ENCODE results near the gene CUTC. TPM values are rescaled to one million over a fixed set of nuclear protein-coding genes. Genes with fewer than 3 reads are reported as not detected.

The CUTC gene
- total RNA-seq (10 to 100 TPM; 10.3 to 19.6 TPM), polyA plus RNA-seq (10 to 100 TPM; 15.0 to 23.4 TPM)

GRCh38 chr10:99732033-99732842 is at the start of gene CUTC, which contains the start of gene COX15:
Gene CUTC, plus strand, starts transcription at chr10:99732234. Its CDS starts 115 bp downstream, at chr10:99732349.
Gene COX15, minus strand, starts transcription at chr10:99732127. Its CDS starts 78 bp downstream, at chr10:99732049.
- Histone ChIP-seq H3K9ac (ENCODE audit: low read depth in 1 of 2, low read length in 2 of 2) (peak within 1 kb of the TSS; percentile 96 to 97), H3K4me1 (ENCODE audit: control insufficient read depth in 4 of 4, insufficient read depth in 4 of 4, low read length in 3 of 4) (peaks cover 2 to 22% (median 11%) of the 10 kb centered on the region in 4 donors), H3K27ac (ENCODE audit: low read depth in 1 of 2, low read length in 2 of 2) (peak within 1 kb of the TSS; percentile 95 to 99), H3K4me3 (ENCODE audit: low read depth in 1 of 3, low read length in 3 of 3) (peak within 1 kb of the TSS; percentile 71 to 97 (median 77)), H3K27me3 (ENCODE audit: control insufficient read depth in 4 of 4, insufficient read depth in 4 of 4, low read length in 3 of 4) (no peaks in the 10 kb centered on the region), H3K9me3 (ENCODE audit: control insufficient read depth in 4 of 4, low read length in 3 of 4) (no peaks in the 10 kb centered on the region), H3K36me3 (ENCODE audit: control insufficient read depth in 4 of 4, insufficient read depth in 3 of 4, low read depth in 1 of 4, low read length in 3 of 4) (peaks cover 0 to 24% (median 8%) of the 10 kb centered on the region in 4 donors)
- no peak for TF ChIP-seq NR2F2 (IDR thresholded peaks at IDR 0.05)
- TF ChIP-seq TAF1 (conservative IDR thresholded peaks at IDR 0.05), result peak; percentile 45
- no peak for TF ChIP-seq ZBTB33 (IDR thresholded peaks at IDR 0.05)
- peak; percentile 32 for TF ChIP-seq SP1 (IDR thresholded peaks at IDR 0.05)
- TF ChIP-seq RAD21 (IDR thresholded peaks at IDR 0.05), result peak; percentile 66 to 81
- TF ChIP-seq HNF4A (conservative IDR thresholded peaks at IDR 0.05), result peak in 1 of 2 donors; percentile 23
- peak; percentile 59 to 68 for TF ChIP-seq EGR1 (IDR thresholded peaks at IDR 0.05; ENCODE audit: low read depth in 2 of 2)
- peak; percentile 48 for TF ChIP-seq FOXA1 (IDR thresholded peaks at IDR 0.05)
- TF ChIP-seq RXRA (IDR thresholded peaks at IDR 0.05), result peak; percentile 61 to 69
- peak; percentile 2 for TF ChIP-seq ATF3 (IDR thresholded peaks at IDR 0.05)
- TF ChIP-seq YY1 (IDR thresholded peaks at IDR 0.05), result peak; percentile 63
- TF ChIP-seq FOXA2 (IDR thresholded peaks at IDR 0.05), result no peak
- TF ChIP-seq HNF4G (IDR thresholded peaks at IDR 0.05), result no peak
- peak; percentile 34 for TF ChIP-seq MAX (IDR thresholded peaks at IDR 0.05)
- peak; percentile 79 to 93 for TF ChIP-seq GABPA (IDR thresholded peaks at IDR 0.05 in 1 of 2, conservative IDR thresholded peaks at IDR 0.05 in 1 of 2)
- TF ChIP-seq CTCF (IDR thresholded peaks at IDR 0.05; ENCODE audit: low read depth, low read length, missing input control), result peak; percentile 64
- peak in 1 of 2 donors; percentile 32 for TF ChIP-seq JUND (IDR thresholded peaks at IDR 0.05)
- peak; percentile 83 for TF ChIP-seq REST (IDR thresholded peaks at IDR 0.05)
- WGBS, result under 1% methylated on average over 73 of the region's 73 CpGs
- peak; percentile 95 for DNase-seq (ENCODE audit: low spot score)

Measured in liver (tissue), 9 donors.